ENCODE measurements around the gene LIPC.

LIPC gene

GRCh38 chr15:58423831-58424608 lies 7.8 kb upstream of the LIPC start:
- TF ChIP-seq, protein P1, sequence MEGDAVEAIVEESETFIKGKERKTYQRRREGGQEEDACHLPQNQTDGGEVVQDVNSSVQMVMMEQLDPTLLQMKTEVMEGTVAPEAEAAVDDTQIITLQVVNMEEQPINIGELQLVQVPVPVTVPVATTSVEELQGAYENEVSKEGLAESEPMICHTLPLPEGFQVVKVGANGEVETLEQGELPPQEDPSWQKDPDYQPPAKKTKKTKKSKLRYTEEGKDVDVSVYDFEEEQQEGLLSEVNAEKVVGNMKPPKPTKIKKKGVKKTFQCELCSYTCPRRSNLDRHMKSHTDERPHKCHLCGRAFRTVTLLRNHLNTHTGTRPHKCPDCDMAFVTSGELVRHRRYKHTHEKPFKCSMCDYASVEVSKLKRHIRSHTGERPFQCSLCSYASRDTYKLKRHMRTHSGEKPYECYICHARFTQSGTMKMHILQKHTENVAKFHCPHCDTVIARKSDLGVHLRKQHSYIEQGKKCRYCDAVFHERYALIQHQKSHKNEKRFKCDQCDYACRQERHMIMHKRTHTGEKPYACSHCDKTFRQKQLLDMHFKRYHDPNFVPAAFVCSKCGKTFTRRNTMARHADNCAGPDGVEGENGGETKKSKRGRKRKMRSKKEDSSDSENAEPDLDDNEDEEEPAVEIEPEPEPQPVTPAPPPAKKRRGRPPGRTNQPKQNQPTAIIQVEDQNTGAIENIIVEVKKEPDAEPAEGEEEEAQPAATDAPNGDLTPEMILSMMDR (IDR thresholded peaks at IDR 0.05; ENCODE audit: low read depth, low read length), result no peak

GRCh38 chr15:58424722-58425121 lies 7.1 kb upstream of the LIPC start:
- TF ChIP-seq, protein P1 (IDR thresholded peaks at IDR 0.05; ENCODE audit: low read depth, low read length), result no peak
- H3K4me3 ChIP-seq (ENCODE audit: low read depth, low read length), result no peak overlapping the region

More at GRCh38 chr15:58423831-58424608, 7.8 kb upstream of the LIPC start:
- no peak overlapping the region for H3K4me3 ChIP-seq (ENCODE audit: low read depth, low read length)

DNA sequence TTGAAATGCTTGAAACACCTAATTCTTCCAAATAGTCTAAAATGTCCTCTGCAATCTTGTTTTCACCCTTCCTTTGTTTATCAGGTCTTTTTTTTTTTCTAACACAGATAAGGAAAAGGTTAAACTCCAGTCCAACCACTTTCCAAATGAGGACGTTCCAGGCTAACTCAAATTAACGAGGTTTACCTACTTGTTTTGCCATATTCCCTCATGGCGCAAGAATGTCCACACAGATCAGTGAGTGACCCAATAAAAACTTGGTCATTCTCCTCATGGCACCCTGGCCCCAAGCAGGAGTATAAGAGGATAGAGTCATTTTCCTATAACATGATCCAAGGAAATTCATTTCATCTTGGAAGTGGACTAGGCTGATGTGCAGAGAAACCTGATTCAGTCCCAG lies 6.6 kb upstream of the LIPC start:
- no peak overlapping the region for H3K4me3 ChIP-seq (ENCODE audit: low read depth, low read length)
- TF ChIP-seq, protein P1 (IDR thresholded peaks at IDR 0.05; ENCODE audit: low read depth, low read length), result no peak

GRCh38 chr15:58425834-58426233 lies 6.0 kb upstream of the LIPC start:
- TF ChIP-seq, protein P1 (IDR thresholded peaks at IDR 0.05; ENCODE audit: low read depth, low read length), result no peak
- H3K4me3 ChIP-seq (ENCODE audit: low read depth, low read length), result no peak overlapping the region

DNA sequence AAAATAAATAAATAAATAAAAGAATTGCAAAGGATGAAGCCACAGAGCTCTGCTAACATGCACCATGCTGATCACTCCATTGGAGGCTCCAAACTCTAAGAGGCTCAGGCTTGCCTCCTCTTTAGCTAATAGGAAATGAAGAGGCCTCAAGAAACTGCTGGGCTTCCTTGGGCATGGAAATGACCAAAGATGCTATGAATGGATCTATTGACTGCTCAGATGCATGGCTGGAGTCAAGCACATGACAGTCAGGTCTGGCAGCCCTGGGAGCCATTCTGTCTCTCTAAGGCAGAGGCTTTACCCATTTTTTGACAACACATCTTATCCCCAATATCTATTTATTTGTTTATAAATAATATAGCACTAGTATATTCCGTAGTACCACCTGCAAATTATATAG lies 5.3 kb upstream of the LIPC start:
- TF ChIP-seq, protein P1 (IDR thresholded peaks at IDR 0.05; ENCODE audit: low read depth, low read length), result no peak
- H3K4me3 ChIP-seq (ENCODE audit: low read depth, low read length), result no peak overlapping the region

GRCh38 chr15:58427987-58428386 lies 3.8 kb upstream of the LIPC start:
- TF ChIP-seq, protein P1 (IDR thresholded peaks at IDR 0.05; ENCODE audit: low read depth, low read length), result no peak
- H3K4me3 ChIP-seq (ENCODE audit: low read depth, low read length), result no peak overlapping the region

DNA sequence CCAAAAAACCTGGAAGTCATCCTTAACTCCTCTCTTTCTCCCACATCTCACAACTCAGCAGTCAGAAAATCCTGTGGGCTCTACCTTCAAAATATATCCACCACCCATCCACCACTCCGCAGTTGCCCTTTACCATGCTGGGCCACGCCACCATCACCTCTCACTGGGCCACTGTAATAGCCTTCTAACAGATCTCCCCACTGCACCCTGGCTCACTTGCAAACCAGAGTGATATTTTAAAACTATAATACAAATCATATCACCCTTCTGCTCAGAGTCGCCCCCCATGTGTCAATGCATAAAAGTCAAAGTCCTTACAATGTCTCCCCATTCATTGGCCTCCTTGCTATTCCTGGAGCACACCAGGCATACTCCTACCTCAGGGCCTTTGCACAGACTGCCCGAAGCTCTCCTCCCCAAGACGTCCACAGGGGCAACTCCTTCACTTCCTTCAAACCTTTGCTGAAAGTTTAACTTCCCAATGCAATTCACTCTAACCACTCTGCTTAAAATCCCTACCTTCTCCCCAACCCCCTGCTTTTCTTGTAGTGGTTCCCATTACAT lies 1.5 kb upstream of the LIPC start:
- no peak overlapping the region for H3K4me3 ChIP-seq (ENCODE audit: low read depth, low read length)
- TF ChIP-seq, protein P1 (IDR thresholded peaks at IDR 0.05; ENCODE audit: low read depth, low read length), result no peak
